Measurements from ENCODE around the gene STK24.

STK24 gene

GRCh38 chr13:98446234-98446621 is 130.7 kb downstream of the STK24 start (continued):
- no peak for TF ChIP-seq POU6F1 (CRISPR knock-in tag; IDR thresholded peaks at IDR 0.05; ENCODE audit: borderline replicate concordance, low read depth)
- TF ChIP-seq TCF4 (CRISPR knock-in tag; IDR thresholded peaks at IDR 0.05; ENCODE audit: borderline replicate concordance), result no peak
- TF ChIP-seq PATZ1 (CRISPR knock-in tag; IDR thresholded peaks at IDR 0.05; ENCODE audit: borderline replicate concordance), result no peak
- no peak for TF ChIP-seq RARB (CRISPR knock-in tag; IDR thresholded peaks at IDR 0.05)
- TF ChIP-seq ZNF8 (CRISPR knock-in tag; IDR thresholded peaks at IDR 0.05), result no peak

- TF ChIP-seq BACH2 (CRISPR knock-in tag; IDR thresholded peaks at IDR 0.05; ENCODE audit: borderline replicate concordance), result no peak
- no peak for TF ChIP-seq POU6F1 (CRISPR knock-in tag; IDR thresholded peaks at IDR 0.05; ENCODE audit: borderline replicate concordance, low read depth)
- no peak for TF ChIP-seq PPARA (CRISPR knock-in tag; IDR thresholded peaks at IDR 0.05; ENCODE audit: borderline replicate concordance)
- no peak for TF ChIP-seq ZNF8 (CRISPR knock-in tag; IDR thresholded peaks at IDR 0.05)
- no peak for TF ChIP-seq CREB5 (CRISPR knock-in tag; IDR thresholded peaks at IDR 0.05; ENCODE audit: low read depth)
- no peak for TF ChIP-seq ZNF565 (CRISPR knock-in tag; conservative IDR thresholded peaks at IDR 0.05; ENCODE audit: low read depth)
- TF ChIP-seq ZNF70 (CRISPR knock-in tag; IDR thresholded peaks at IDR 0.05), result no peak
- no peak for TF ChIP-seq ZFP30 (CRISPR knock-in tag; IDR thresholded peaks at IDR 0.05)
- no peak for TF ChIP-seq RARB (CRISPR knock-in tag; IDR thresholded peaks at IDR 0.05)
- ATAC-seq, result peak; percentile 89
Observed at GRCh38 chr13:98445340-98446233, 131.3 kb downstream of the STK24 start.

- ATAC-seq, result no peak
Observed at GRCh38 chr13:98444381-98444780, 132.5 kb downstream of the STK24 start.

GRCh38 chr13:98443800-98444325 is 133.0 kb downstream of the STK24 start:
- TF ChIP-seq PATZ1 (CRISPR knock-in tag; IDR thresholded peaks at IDR 0.05; ENCODE audit: borderline replicate concordance) (no peak), ZFP30 (CRISPR knock-in tag; IDR thresholded peaks at IDR 0.05) (no peak), TSHZ2 (CRISPR knock-in tag; IDR thresholded peaks at IDR 0.05) (no peak), RARB (CRISPR knock-in tag; IDR thresholded peaks at IDR 0.05) (no peak), ARNTL (CRISPR knock-in tag; IDR thresholded peaks at IDR 0.05; ENCODE audit: borderline replicate concordance, low read depth) (no peak), TCF4 (CRISPR knock-in tag; IDR thresholded peaks at IDR 0.05; ENCODE audit: borderline replicate concordance) (no peak), BACH2 (CRISPR knock-in tag; IDR thresholded peaks at IDR 0.05; ENCODE audit: borderline replicate concordance) (no peak), PPARA (CRISPR knock-in tag; IDR thresholded peaks at IDR 0.05; ENCODE audit: borderline replicate concordance) (no peak)
- no peak for ATAC-seq

More at GRCh38 chr13:98444381-98444780, 132.5 kb downstream of the STK24 start:
- no peak for TF ChIP-seq TSHZ2 (CRISPR knock-in tag; IDR thresholded peaks at IDR 0.05)
